GM19025 (cell line): ENCODE measurements around the gene DYNLT2.
"Not testable (repeated sequence)": the region's sequence is repeated elsewhere in the genome, so short reads cannot be mapped to it uniquely, and the experiment has no call there.

Experiments
- ATAC-seq: cut with Tn5 transposase; IDR thresholded peaks from one replicate; pipeline ENCODE4 v1.9.1; 2021; ENCODE audit warnings: mild to moderate bottlenecking, low read depth, moderate library complexity; ENCODE audit not compliant: unreplicated experiment

DYNLT2 gene

DNA sequence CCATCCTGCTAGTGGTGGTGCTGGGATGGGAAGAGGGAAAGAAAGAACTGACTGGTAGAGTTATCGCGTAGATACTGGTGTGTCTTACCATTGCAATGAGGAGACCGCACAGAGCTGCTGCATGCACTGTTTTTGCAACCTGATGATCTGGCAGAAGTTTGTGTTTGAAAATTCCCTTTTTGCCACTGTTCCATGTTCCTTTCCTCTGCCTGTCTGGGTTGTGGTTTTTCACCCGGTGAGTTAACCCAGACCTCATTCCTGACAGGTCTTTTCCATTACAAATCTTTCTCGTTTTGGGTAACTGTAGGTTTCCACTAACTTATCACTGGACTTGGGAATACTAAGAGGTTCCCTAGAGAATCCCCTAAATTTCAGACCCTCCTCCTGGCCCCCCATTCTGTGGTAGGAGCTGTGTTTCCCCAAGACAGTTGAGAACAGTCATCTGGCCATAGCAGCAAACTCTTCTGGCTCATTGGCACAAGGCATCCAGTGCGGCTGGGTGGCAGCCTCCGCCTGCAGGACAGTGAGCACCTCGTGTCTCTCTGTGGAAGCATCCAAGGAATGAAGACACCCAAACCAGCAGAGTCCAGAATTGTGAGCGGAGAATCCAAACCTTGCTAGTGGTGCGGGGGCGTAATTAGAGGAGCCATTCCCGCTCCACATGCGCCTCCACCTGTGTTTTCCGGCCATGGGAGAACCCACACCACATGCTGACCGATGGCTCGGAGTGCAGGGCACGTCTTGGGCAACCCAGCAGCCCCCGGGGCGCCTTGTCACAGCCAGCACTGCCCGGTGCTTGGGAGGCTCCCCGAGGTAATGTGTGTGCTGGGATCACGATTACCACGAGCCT lies 32.8 kb upstream of the DYNLT2 start:
- ATAC-seq = no peak

DNA sequence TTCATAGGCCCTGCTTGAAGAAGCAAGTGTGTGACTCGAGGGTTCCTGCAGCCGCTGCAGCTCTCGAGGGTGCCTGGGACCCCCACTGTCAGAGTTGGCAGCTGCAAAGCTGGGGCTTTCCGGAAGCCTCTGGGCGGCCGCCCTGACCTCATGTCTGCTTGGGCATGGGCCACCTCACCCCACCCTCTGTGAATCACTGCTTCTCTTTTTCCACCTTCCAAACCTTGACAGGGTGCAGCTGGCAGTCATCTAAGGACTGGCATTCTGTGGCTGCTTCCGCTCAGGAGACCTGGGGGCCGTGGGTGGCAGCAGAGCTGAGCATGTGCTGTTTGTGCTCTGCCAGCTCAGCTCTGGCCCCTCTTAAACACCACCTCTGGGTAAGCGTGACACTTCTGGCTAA lies 32.0 kb upstream of the DYNLT2 start:
- no peak for ATAC-seq

DNA sequence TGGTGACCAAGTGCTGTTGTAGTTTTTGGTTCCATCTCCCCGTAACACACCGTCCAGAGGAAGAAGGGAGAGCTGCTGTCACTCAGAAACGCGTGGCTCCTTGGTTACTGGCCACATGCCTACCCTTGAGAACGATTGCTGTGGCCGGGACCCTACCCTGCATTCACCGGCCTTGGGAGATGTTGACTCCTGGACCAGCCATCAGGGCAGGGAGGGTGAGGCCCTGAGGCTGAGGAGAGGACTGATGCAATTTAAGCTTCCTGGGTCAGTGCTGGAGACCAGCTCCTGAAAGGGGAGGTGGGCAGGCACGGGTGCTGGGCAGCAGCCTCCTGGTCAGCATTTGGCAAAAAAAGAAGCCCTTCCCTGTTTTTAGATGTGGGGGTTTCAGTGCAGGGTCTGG lies 31.6 kb upstream of the DYNLT2 start:
- ATAC-seq = no peak

GRCh38 chr6:169780571-169781091 lies 29.3 kb upstream of the DYNLT2 start:
- ATAC-seq = no peak

DNA sequence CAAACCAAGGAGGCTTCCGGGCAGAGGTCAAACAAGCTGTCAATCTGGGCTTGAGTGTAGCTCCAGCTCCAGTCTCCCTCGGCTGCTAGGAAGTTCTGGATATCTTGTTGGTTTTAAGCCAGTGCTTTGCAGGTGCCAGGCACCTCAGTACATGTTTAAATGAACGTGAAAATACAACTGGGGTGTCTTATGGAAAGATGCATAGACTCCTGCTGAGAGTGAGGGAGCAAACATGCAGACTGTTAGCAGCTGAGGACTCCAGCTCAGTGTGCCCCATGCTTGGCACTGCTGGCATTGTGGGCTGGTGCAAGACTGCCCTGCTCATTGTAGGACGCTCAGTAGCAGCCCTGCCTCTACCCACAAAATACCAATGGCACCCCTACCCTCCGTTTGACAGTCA lies 28.5 kb upstream of the DYNLT2 start:
- no peak for ATAC-seq

- no peak for ATAC-seq
These were observed 27.9 kb upstream of the DYNLT2 start for GRCh38 chr6:169779092-169779815.

DNA sequence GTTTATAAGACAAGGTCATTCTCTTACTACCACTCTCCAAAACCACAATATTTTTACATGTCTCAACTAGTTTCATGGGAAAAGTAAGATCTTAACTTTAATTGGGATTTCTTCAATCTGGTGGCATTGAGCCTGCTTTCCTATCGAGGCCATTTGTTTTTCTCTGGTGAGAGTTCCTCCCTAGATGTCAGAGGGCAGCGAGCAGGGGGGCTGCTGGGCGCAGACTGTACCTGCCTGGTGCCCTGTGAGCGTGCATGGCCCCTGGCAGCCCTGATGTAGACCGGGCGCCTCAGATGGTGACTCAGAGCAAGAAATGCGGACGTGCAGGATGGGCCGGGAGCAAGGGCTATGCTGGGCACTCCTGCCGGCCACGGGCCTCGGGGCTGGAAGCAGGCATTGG lies 27.3 kb upstream of the DYNLT2 start:
- ATAC-seq = no peak

GRCh38 chr6:169777896-169778295 lies 26.5 kb upstream of the DYNLT2 start:
- ATAC-seq = no peak

GRCh38 chr6:169776379-169776778 lies 25.0 kb upstream of the DYNLT2 start:
- ATAC-seq = no peak

- ATAC-seq = no peak
These were observed 23.9 kb upstream of the DYNLT2 start for GRCh38 chr6:169775321-169775720.

- no peak for ATAC-seq
These were observed 23.0 kb upstream of the DYNLT2 start for GRCh38 chr6:169774347-169774746.

GRCh38 chr6:169766921-169767736 lies 15.8 kb upstream of the DYNLT2 start:
- ATAC-seq = no peak

DNA sequence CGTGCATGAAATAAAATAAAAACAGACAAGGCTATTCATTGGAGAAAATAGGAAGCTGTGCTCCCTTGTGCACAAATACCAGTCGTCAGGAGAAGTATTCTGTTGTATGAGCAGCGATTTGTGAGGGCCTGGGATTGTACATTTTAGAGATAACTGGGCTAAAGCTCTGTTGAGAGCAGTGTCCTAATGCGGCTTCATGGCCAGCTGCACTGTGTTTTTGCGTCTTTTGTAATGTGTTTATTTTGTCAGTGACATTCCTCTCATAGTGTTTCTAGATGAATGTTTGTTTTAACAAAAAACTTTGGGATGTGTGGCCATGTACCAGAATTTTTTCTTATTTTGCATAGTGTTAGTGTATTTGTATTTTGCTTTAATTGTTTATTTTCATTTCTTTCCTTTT lies 14.9 kb upstream of the DYNLT2 start:
- ATAC-seq = no peak

DNA sequence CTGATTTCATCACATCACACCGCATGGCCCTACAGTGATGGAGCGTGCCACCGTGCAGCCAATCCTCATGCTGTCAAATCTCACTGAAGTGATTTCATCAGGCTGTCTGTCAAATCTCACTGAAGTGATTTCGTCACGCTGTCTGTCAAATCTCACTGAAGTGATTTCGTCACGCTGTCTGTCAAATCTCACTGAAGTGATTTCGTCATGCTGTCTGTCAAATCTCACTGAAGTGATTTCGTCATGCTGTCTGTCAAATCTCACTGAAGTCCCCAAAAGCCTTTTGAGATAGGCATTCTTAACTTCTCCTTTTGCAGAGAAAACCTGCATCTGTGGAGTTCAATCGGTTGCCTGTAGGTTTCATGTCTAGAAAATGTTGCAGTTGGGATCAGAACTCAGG lies 14.4 kb upstream of the DYNLT2 start:
- not testable (repeated sequence) for ATAC-seq

DNA sequence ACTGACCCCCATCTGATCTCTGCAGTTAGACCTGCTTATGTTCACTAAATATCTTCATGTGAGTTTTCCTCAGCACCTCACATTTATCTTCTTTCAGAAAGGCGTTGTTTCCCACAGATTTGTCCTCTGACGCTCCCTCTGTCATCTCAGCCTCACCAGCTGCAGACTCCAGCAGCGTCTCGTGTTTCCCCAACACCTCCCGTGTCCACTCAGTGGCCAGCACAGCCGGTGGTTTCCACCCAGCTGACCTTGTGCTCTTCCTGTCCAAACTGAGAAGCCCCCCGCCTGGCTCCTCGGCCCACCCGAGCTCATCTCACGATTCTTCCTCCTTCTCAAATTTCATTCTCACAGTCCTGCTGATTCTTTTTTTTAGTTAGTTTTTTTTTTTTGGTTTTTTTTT lies 12.5 kb upstream of the DYNLT2 start:
- no peak for ATAC-seq

DNA sequence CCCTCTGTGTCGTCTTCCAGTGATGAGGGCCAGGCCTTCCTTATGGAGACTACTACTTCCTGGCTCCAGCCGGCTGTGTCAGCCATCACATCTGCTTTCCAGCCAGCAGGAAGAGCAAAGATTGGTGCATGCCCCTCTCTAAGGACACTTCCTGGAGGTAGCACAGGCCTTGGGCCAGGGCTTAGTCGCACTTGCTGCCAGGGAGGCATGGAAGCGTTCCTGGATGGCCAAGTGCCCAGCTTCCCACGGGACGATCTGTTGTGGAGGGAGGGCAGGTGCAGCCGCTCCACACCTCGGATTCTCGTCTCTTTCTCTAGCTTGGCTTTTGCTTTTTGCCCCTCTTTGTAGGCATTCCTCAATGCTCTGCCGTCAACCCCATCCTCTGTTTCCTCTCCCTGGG lies 11.9 kb upstream of the DYNLT2 start:
- ATAC-seq = no peak

GRCh38 chr6:169755162-169755561 lies 3.8 kb upstream of the DYNLT2 start:
- ATAC-seq = no peak

DNA sequence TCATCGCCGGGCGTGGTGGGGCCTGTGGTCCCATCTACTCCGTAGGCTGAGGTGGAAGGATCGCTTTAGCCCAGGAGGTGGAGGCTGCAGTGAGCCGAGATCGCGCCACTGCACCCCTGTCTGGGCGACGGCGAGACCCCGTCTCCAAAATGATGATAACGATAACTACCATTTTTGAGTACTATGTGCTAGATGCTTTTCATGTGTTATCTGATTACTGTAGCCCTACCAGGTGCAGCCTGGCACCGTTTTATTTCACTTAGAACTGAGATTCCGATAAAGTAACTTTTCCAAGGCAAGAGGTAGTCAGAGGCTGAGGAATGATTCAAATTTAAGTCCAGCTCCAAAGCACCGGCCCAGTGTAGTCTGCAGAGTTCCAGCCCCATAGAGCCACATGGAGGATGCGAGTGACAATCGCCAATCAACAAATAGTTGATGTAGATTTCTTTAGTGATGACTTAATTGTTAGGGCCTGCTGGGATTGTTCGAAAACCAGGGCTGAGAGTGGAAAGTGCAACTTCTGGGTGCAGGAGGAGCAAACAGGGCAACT lies 777 bp upstream of the DYNLT2 start:
- no peak for ATAC-seq

- no peak for ATAC-seq
These were observed 4.8 kb downstream of the DYNLT2 start for GRCh38 chr6:169746556-169746955.

DNA sequence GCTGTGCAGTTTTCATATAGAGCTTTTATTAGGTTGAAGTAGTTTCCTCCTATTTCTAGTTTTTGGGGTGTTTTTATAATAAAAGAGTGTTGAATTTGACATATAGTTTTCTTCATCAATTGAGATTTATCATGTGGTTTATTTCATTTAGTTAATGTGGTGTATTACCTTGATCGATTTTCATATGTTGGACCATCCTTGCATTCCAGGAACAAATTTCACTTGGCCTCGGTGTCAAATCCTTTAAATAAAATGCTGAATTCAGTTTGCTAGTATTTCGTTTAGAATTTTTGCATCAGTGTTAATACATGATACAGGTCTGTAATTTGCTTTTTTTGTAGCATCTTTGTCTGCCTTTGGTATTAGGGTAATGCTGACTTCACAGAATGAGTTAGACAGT lies 6.0 kb downstream of the DYNLT2 start:
- ATAC-seq = no peak

- ATAC-seq = no peak
These were observed 10.0 kb downstream of the DYNLT2 start for GRCh38 chr6:169741344-169741743.
